NB4 (cell line): Measurements from ENCODE around the gene IGSF6.

Source experiments
- MYC ChIP-seq: IDR thresholded peaks from 2 replicates; pipeline ENCODE4 v1.6.1; 2011; ENCODE audit warnings: low read depth, low read length
- POLR2A ChIP-seq: IDR thresholded peaks from 2 replicates; pipeline ENCODE4 v1.6.1; 2011; ENCODE audit warnings: mild to moderate bottlenecking; ENCODE audit not compliant: insufficient read length; ENCODE audit errors: extremely low read depth
- TF ChIP-seq, protein P1 (sequence below): IDR thresholded peaks from one replicate; pipeline ENCODE4 v1.5.1; 2012; ENCODE audit warnings: low read depth, low read length
- TF ChIP-seq, protein P2 (sequence below): IDR thresholded peaks from 2 replicates; pipeline ENCODE4 v1.6.1; 2011; ENCODE audit warnings: low read depth, low read length

DNA sequence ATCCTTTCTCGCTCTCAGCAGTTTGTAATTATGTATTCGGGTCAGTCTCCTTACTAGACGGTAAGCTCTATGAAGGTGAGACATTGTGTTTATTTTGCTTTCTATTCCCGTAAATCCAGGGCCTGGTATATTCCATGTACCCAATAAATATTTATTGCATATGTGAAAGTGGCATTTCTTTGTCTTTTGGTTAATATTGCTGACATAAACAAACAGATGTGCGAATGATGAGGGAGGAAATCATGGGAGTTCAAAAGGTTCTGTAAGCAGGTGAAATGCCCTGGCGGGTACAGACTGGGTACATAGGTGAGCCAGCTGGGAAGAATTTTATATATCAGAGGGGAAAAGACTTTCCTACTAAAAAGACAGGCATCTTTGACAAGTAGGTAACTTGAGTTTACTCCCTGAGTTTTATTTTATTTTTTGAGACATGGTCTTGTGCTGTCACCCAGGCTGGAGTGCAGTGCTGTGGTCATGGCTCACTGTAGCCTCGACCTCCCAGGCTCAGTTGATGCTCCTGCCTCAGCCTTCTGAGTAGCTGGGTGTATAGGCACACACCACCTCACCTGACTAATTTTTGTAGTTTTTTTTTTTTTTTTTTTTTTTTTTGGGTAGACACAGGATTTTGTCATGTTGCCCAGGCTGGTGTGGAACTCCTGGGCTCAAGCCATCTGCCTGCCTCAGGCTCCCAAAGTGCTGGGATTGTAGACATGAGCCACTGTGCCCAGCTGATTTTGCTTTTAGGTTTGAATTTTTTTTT lies 58.7 kb downstream of the IGSF6 start:
- TF ChIP-seq, protein P1, sequence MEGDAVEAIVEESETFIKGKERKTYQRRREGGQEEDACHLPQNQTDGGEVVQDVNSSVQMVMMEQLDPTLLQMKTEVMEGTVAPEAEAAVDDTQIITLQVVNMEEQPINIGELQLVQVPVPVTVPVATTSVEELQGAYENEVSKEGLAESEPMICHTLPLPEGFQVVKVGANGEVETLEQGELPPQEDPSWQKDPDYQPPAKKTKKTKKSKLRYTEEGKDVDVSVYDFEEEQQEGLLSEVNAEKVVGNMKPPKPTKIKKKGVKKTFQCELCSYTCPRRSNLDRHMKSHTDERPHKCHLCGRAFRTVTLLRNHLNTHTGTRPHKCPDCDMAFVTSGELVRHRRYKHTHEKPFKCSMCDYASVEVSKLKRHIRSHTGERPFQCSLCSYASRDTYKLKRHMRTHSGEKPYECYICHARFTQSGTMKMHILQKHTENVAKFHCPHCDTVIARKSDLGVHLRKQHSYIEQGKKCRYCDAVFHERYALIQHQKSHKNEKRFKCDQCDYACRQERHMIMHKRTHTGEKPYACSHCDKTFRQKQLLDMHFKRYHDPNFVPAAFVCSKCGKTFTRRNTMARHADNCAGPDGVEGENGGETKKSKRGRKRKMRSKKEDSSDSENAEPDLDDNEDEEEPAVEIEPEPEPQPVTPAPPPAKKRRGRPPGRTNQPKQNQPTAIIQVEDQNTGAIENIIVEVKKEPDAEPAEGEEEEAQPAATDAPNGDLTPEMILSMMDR, result no peak
- TF ChIP-seq POLR2A, result no peak
- TF ChIP-seq, protein P2, sequence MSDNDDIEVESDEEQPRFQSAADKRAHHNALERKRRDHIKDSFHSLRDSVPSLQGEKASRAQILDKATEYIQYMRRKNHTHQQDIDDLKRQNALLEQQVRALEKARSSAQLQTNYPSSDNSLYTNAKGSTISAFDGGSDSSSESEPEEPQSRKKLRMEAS, result no peak
- no peak for TF ChIP-seq MYC
